ENCODE results near the gene NIT1. TPM values are rescaled to one million over a fixed set of nuclear protein-coding genes. Genes with fewer than 3 reads are reported as not detected.

Gene NIT1
- total and polyA plus RNA-seq, 7 donors, result 24.4 to 66.6 (median 39.6) TPM

- no peaks in the 10 kb centered on the region for H3K27me3 ChIP-seq
- 55 to 67% methylated on average over 14 of the region's 14 CpGs for WGBS, 2 donors
- H3K4me1 ChIP-seq, result peaks cover 0 to 49% (median 43%) of the 10 kb centered on the region in 4 donors
- H3K36me3 ChIP-seq, result peaks cover 0 to 56% (median 15%) of the 10 kb centered on the region in 4 donors
- H3K27ac ChIP-seq, result peak overlapping the region; percentile 82 to 89 (median 86)
- no peak for TF ChIP-seq CTCF (IDR thresholded peaks at IDR 0.05)
- TF ChIP-seq POLR2A (IDR thresholded peaks at IDR 0.05), result no peak
- no peak for TF ChIP-seq EP300 (IDR thresholded peaks at IDR 0.05)
- no peak for TF ChIP-seq POLR2AphosphoS5 (IDR thresholded peaks at IDR 0.05)
- H3K4me3 ChIP-seq, result peak overlapping the region; percentile 53 to 83 (median 78)
- no peaks in the 10 kb centered on the region for H3K9me3 ChIP-seq
- intact Hi-C loops (cut with DNase I), result no loop called here
- DNase-seq, result no peak
Observed at GRCh38 chr1:161164901-161165610, 47.2 kb downstream of the NIT1 start.

- Histone ChIP-seq H3K4me3 (peak within 1 kb of the TSS; percentile 53 to 83 (median 78)), H3K27ac (peak within 1 kb of the TSS; percentile 82 to 89 (median 86)), H3K27me3 (no peaks in the 10 kb centered on the region), H3K4me1 (peaks cover 0 to 40% (median 33%) of the 10 kb centered on the region in 4 donors), H3K9me3 (no peaks in the 10 kb centered on the region), H3K36me3 (peaks cover under 1 to 60% (median 23%) of the 10 kb centered on the region in 4 donors)
- 0% methylated on average over 54 of the region's 54 CpGs for WGBS, 2 donors
- DNase-seq, result peak; percentile 99
- intact Hi-C loops (cut with DNase I), result loop anchor here (1.0 kb wide), 1 partner anchor 11 kb away; the partner anchor contains the start of gene B4GALT3
- peak in 1 of 2 donors; percentile 11 for TF ChIP-seq POLR2A (IDR thresholded peaks at IDR 0.05)
- TF ChIP-seq POLR2AphosphoS5 (IDR thresholded peaks at IDR 0.05), result peak; percentile 75 to 85 (median 82)
- TF ChIP-seq CTCF (IDR thresholded peaks at IDR 0.05), result peak in 3 of 4 experiments; percentile 28 to 40 (median 30)
- TF ChIP-seq EP300 (IDR thresholded peaks at IDR 0.05), result peak in 2 of 4 donors; percentile 8 to 58
Observed at GRCh38 chr1:161165742-161166668, 48.1 kb downstream of the NIT1 start, which contains the start of gene PPOX. TSS of gene PPOX (plus strand) at chr1:161166426. CDS start at chr1:161166848, 422 bp downstream.

- intact Hi-C loops (cut with DNase I), result loop anchor here (1.0 kb wide), 1 partner anchor 10 kb away; the partner anchor contains the start of gene B4GALT3
- peak overlapping the region; percentile 53 to 83 (median 78) for H3K4me3 ChIP-seq
- H3K36me3 ChIP-seq, result peaks cover 10 to 66% (median 32%) of the 10 kb centered on the region in 4 donors
- no peaks in the 10 kb centered on the region for H3K9me3 ChIP-seq
- 5 to 8% methylated on average over 33 of the region's 33 CpGs for WGBS, 2 donors
- peaks cover 0 to 31% (median 24%) of the 10 kb centered on the region in 4 donors for H3K4me1 ChIP-seq
- DNase-seq, result no peak
- TF ChIP-seq POLR2A (IDR thresholded peaks at IDR 0.05), result no peak
- TF ChIP-seq POLR2AphosphoS5 (IDR thresholded peaks at IDR 0.05), result no peak
- TF ChIP-seq EP300 (IDR thresholded peaks at IDR 0.05), result no peak
- TF ChIP-seq CTCF (IDR thresholded peaks at IDR 0.05), result no peak
- peak overlapping the region; percentile 82 to 89 (median 86) for H3K27ac ChIP-seq
- H3K27me3 ChIP-seq, result no peaks in the 10 kb centered on the region
Observed at GRCh38 chr1:161166669-161167548, 49.0 kb downstream of the NIT1 start.

GRCh38 chr1:161168906-161169305 lies 51.0 kb downstream of the NIT1 start:
- intact Hi-C loops (cut with DNase I), result no loop called here
- WGBS, 2 donors, result 94 to 96% methylated on average over 9 of the region's 9 CpGs
- no peaks in the 10 kb centered on the region for H3K9me3 ChIP-seq
- TF ChIP-seq POLR2A (IDR thresholded peaks at IDR 0.05), result no peak
- no peak for TF ChIP-seq CTCF (IDR thresholded peaks at IDR 0.05)
- no peak for TF ChIP-seq EP300 (IDR thresholded peaks at IDR 0.05)
- no peak overlapping the region for H3K27ac ChIP-seq
- peaks cover 22 to 67% (median 39%) of the 10 kb centered on the region in 4 donors for H3K36me3 ChIP-seq
- no peaks in the 10 kb centered on the region for H3K27me3 ChIP-seq
- DNase-seq, result no peak
- H3K4me1 ChIP-seq, result peaks cover 0 to 44% (median 31%) of the 10 kb centered on the region in 4 donors
- no peak overlapping the region for H3K4me3 ChIP-seq
